ENCODE data around the gene GSDME.

DNA sequence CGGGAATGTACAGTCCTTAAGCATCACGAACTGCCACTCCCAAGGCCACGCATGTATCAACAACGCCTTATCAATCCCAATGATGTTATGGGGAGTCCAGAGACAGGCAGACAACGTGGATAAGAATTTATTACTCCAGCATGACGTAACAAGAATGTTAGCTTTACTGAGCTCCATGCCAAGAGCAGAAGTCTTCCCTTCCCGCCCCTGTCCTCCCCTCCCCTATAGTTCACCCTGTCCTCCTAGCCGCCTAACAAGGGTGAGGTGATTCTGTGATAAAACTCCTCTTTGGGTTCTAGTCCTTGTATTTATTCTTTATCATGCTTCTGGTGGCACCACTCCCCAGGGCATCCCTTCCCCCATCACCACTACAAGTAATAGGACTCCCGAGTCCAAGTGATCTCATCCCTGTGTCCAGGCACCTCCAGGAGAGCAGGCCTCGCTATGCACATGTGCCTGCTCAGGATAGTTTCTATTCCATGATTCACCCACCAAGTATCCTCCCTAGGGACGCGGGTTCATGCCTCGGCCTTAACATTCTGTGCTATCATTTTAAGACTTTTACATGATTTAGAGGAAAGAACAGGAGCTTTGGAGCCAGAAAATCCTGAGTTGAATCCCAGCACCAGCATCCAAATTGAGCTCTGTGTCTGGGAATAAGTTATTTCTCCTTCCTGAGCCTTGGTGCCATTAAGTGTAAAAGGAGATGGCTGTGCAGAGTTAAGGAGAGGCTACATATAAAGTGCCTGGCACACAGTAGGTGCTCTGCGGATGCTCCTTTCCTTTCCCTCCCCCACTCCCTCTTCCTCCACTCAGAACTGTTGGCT, 15.4 kb downstream of the GSDME start:
- TF ChIP-seq, protein P1, sequence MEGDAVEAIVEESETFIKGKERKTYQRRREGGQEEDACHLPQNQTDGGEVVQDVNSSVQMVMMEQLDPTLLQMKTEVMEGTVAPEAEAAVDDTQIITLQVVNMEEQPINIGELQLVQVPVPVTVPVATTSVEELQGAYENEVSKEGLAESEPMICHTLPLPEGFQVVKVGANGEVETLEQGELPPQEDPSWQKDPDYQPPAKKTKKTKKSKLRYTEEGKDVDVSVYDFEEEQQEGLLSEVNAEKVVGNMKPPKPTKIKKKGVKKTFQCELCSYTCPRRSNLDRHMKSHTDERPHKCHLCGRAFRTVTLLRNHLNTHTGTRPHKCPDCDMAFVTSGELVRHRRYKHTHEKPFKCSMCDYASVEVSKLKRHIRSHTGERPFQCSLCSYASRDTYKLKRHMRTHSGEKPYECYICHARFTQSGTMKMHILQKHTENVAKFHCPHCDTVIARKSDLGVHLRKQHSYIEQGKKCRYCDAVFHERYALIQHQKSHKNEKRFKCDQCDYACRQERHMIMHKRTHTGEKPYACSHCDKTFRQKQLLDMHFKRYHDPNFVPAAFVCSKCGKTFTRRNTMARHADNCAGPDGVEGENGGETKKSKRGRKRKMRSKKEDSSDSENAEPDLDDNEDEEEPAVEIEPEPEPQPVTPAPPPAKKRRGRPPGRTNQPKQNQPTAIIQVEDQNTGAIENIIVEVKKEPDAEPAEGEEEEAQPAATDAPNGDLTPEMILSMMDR (optimal IDR thresholded peaks at IDR 0.05 in 1 of 3, IDR thresholded peaks at IDR 0.05 in 1 of 3, conservative IDR thresholded peaks at IDR 0.05 in 1 of 3; ENCODE audit: extremely low read depth in 1 of 3, insufficient read depth in 2 of 3, low read length in 3 of 3), result no peak
- no peak for TF ChIP-seq EZH2 (IDR thresholded peaks at IDR 0.05; ENCODE audit: low read length)

Measured in keratinocyte (primary cell).